Measurements from ENCODE around the gene RBBP8. TPM values are rescaled to one million over a fixed set of nuclear protein-coding genes. Genes with fewer than 3 reads are reported as not detected.
A peak's percentile ranks its signal among the peaks of the same experiment; 100 is the strongest.

RBBP8 gene
- total and polyA plus RNA-seq, 12 donors: 8.0 to 34.7 (median 15.4) TPM

- TF ChIP-seq CTCF (IDR thresholded peaks at IDR 0.05) (no peak), POLR2A (IDR thresholded peaks at IDR 0.05) (no peak)
- H3K27me3 ChIP-seq: no peaks in the 10 kb centered on the region
- 91 to 93% (median 93%) methylated on average over 4 to 5 of the region's 5 CpGs for WGBS, 4 donors
- H3K4me1 ChIP-seq (replicated peaks in 1 of 2): no peaks in the 10 kb centered on the region
- no peak overlapping the region for H3K4me3 ChIP-seq
- H3K36me3 ChIP-seq (replicated peaks in 1 of 2): no peaks in the 10 kb centered on the region
- intact Hi-C loops (cut with DNase I): no loop called here
- H3K9me3 ChIP-seq (replicated peaks in 1 of 3): no peaks in the 10 kb centered on the region
- DNase-seq: no peak
- no peak overlapping the region for H3K27ac ChIP-seq
Observed at GRCh38 chr18:23066504-23067039, 133.4 kb downstream of the RBBP8 start.

GRCh38 chr18:23067236-23067635 is 134.1 kb downstream of the RBBP8 start:
- Histone ChIP-seq H3K9me3 (replicated peaks in 1 of 3) (no peaks in the 10 kb centered on the region), H3K36me3 (replicated peaks in 1 of 2) (no peaks in the 10 kb centered on the region), H3K27me3 (no peaks in the 10 kb centered on the region), H3K4me3 (no peak overlapping the region), H3K4me1 (replicated peaks in 1 of 2) (no peaks in the 10 kb centered on the region), H3K27ac (no peak overlapping the region)
- intact Hi-C loops (cut with DNase I): no loop called here
- no peak for TF ChIP-seq POLR2A (IDR thresholded peaks at IDR 0.05)
- TF ChIP-seq CTCF (IDR thresholded peaks at IDR 0.05): no peak
- DNase-seq: no peak
- WGBS, 4 donors: 52 to 61% (median 57%) methylated on average over 4 of the region's 4 CpGs

DNA sequence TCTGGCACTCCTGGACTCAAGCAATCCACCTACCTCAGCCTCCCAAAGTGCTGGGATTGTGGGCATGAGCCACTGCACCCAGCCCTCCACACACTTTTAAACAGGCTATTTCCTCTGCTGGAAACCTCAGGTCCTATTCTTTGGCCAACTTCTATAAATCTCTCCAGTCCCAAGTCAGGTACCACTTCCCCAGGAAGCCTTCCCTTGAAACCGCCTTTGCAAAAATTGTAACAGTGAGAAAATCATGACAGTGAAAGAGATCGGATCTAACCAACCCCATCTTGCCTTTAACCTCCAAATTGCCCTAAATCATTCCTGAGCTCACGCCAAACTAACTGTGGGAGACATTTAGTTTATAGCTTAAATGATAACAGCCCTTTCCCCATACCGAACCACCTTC is 134.9 kb downstream of the RBBP8 start:
- no peaks in the 10 kb centered on the region for H3K36me3 ChIP-seq (replicated peaks in 1 of 2)
- no peak for DNase-seq
- H3K27me3 ChIP-seq: no peaks in the 10 kb centered on the region
- no peak for TF ChIP-seq CTCF (IDR thresholded peaks at IDR 0.05)
- TF ChIP-seq POLR2A (IDR thresholded peaks at IDR 0.05): no peak
- intact Hi-C loops (cut with DNase I): no loop called here
- no peaks in the 10 kb centered on the region for H3K9me3 ChIP-seq (replicated peaks in 1 of 3)
- H3K27ac ChIP-seq: no peak overlapping the region
- no peak overlapping the region for H3K4me3 ChIP-seq
- 67 to 84% (median 75%) methylated on average over 4 of the region's 4 CpGs for WGBS, 4 donors
- no peaks in the 10 kb centered on the region for H3K4me1 ChIP-seq (replicated peaks in 1 of 2)

DNA sequence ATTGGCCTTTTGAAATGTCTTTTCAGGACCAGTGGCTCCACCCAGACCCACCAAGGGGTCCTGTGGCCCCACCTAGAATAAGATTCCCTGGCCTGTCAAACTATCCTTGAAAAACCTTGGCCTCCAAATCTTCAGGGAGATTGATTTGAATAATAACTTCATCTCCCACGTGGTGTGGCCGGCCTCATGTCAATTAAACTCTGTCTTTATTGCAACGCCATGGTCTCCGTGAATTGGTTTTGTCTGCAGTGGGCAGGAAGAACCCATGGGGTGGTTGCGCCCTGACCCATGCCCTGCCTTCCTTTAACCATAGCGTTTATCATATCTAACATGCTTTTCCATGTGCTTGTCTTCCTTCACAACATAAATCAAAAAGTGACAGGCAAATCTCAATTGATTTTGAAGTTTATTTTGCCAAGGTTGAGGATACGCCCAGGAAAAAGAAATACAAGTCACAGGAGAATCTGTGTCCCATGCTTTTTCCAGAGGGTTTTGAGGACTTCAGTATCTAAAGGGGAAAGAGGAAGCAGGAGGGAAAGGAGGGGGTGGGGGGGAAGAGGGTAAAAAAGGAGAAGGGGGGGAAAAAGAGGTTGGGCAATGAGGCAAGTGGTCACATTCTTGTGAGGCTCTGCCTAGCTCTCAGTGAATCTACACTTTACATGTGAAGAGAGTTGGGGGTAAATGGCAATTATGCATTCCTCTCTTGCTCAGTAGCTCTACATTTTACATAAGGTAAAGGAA is 135.6 kb downstream of the RBBP8 start:
- Histone ChIP-seq H3K4me1 (replicated peaks in 1 of 2) (no peaks in the 10 kb centered on the region), H3K4me3 (no peak overlapping the region), H3K27ac (no peak overlapping the region), H3K36me3 (replicated peaks in 1 of 2) (no peaks in the 10 kb centered on the region), H3K9me3 (replicated peaks in 1 of 3) (no peaks in the 10 kb centered on the region), H3K27me3 (no peaks in the 10 kb centered on the region)
- DNase-seq: peak in 1 of 7 donors; percentile 8
- WGBS, 4 donors: 50 to 58% (median 56%) methylated on average over 7 of the region's 7 CpGs
- TF ChIP-seq POLR2A (IDR thresholded peaks at IDR 0.05): no peak
- TF ChIP-seq CTCF (IDR thresholded peaks at IDR 0.05): no peak
- intact Hi-C loops (cut with DNase I): no loop called here

Measured in adrenal gland (tissue), 12 donors.